K562 (cell line): Measurements from ENCODE around the gene PHYKPL. TPM values are rescaled to one million over a fixed set of nuclear protein-coding genes. Genes with fewer than 3 reads are reported as not detected.

Source experiments
- BRCA1 ChIP-seq, 2 experiments: fragments of 450-650 bp in 1 of 2; sonication (generic) in 1 of 2; formaldehyde crosslinking in 1 of 2; IDR thresholded peaks; 2 replicates each; pipeline versions ENCODE4 v1.5.0 to v1.6.1; 2017 to 2020; ENCODE audit warnings: mild to moderate bottlenecking in 1 of 2, missing genetic modification reagents in 1 of 2
- CHCHD3 ChIP-seq: fragments of 250-450 bp; sonication (Bioruptor Pico); IDR thresholded peaks from 2 replicates; pipeline ENCODE4 v2.1.2; 2022; ENCODE audit warnings: mild to moderate bottlenecking
- EP300 ChIP-seq: IDR thresholded peaks from 2 replicates; pipeline ENCODE4 v1.6.1; 2012; ENCODE audit warnings: low read length, improper control_type of control experiment
- HSF4 ChIP-seq: fragments of 250-450 bp; sonication (Bioruptor Pico); IDR thresholded peaks from 2 replicates; pipeline ENCODE4 v2.1.2; 2022; ENCODE audit warnings: mild to moderate bottlenecking, moderate library complexity, borderline replicate concordance
- ILF3 ChIP-seq: fragments of 450-650 bp; IDR thresholded peaks from 2 replicates; pipeline ENCODE4 v1.6.1; 2018; ENCODE audit warnings: antibody characterized with exemption, mild to moderate bottlenecking, moderate library complexity, borderline replicate concordance
- NFXL1 ChIP-seq: fragments of 450-650 bp; formaldehyde crosslinking; IDR thresholded peaks from 2 replicates; pipeline ENCODE4 v1.4.0; 2021; ENCODE audit warnings: mild to moderate bottlenecking
- NR3C1 ChIP-seq: sonication (generic); formaldehyde crosslinking; IDR thresholded peaks from 2 replicates; pipeline ENCODE4 v1.8.1; 2022; ENCODE audit warnings: missing genetic modification reagents
- PRMT5 ChIP-seq: sonication (generic); formaldehyde crosslinking; IDR thresholded peaks from 2 replicates; pipeline ENCODE4 v1.5.0; 2020; ENCODE audit warnings: missing genetic modification reagents
- RFX7 ChIP-seq: fragments of 250-450 bp; sonication (Bioruptor Pico); IDR thresholded peaks from 2 replicates; pipeline ENCODE4 v1.5.1; 2021; ENCODE audit warnings: mild to moderate bottlenecking
- SMAD2 ChIP-seq: fragments of 150-350 bp; IDR thresholded peaks from 2 replicates; pipeline ENCODE4 v1.6.1; 2014; ENCODE audit warnings: low read depth, mild to moderate bottlenecking, low read length
- TARDBP ChIP-seq: fragments of 450-650 bp; IDR thresholded peaks from 2 replicates; pipeline ENCODE4 v1.6.1; 2016
- TBL1XR1 ChIP-seq, 2 experiments: IDR thresholded peaks; 2 replicates each; pipeline ENCODE4 v1.6.1; 2012; ENCODE audit warnings: improper control_type of control experiment in 2 of 2, low read length in 2 of 2, mild to moderate bottlenecking in 1 of 2
- TCF3 ChIP-seq: sonication (generic); formaldehyde crosslinking; IDR thresholded peaks from 2 replicates; pipeline ENCODE4 v1.4.0; 2020; ENCODE audit warnings: mild to moderate bottlenecking, missing genetic modification reagents
- TCF7 ChIP-seq: sonication (generic); IDR thresholded peaks from 2 replicates; pipeline ENCODE4 v1.6.1; 2016; ENCODE audit warnings: antibody characterized with exemption, borderline replicate concordance
- THRAP3 ChIP-seq: fragments of 450-650 bp; IDR thresholded peaks from 2 replicates; pipeline ENCODE4 v1.6.1; 2016; ENCODE audit warnings: mild to moderate bottlenecking, inconsistent platforms, borderline replicate concordance
- ZBTB17 ChIP-seq: fragments of 450-650 bp; formaldehyde crosslinking; IDR thresholded peaks from 2 replicates; pipeline ENCODE4 v1.4.0; 2020; ENCODE audit warnings: mild to moderate bottlenecking
- ZFPM2 ChIP-seq: fragments of 250-450 bp; sonication (Bioruptor Pico); IDR thresholded peaks from 2 replicates; pipeline ENCODE4 v1.5.1; 2022; ENCODE audit warnings: mild to moderate bottlenecking
- ZKSCAN8 ChIP-seq: fragments of 200-800 bp; sonication (Bioruptor generic); IDR thresholded peaks from 2 replicates; pipeline ENCODE4 v1.6.1; 2016; ENCODE audit warnings: missing genetic modification characterization, missing compliant biosample characterization
- ZNF217 ChIP-seq: sonication (generic); formaldehyde crosslinking; IDR thresholded peaks from 2 replicates; pipeline ENCODE4 v1.8.0; 2022; ENCODE audit warnings: mild to moderate bottlenecking, missing genetic modification reagents
- ZNF3 ChIP-seq: fragments of 250-450 bp; sonication (Bioruptor Pico); IDR thresholded peaks from 2 replicates; pipeline ENCODE4 v1.5.0; 2021; ENCODE audit warnings: mild to moderate bottlenecking, moderate library complexity
- ZNF316 ChIP-seq: fragments of 450-650 bp; IDR thresholded peaks from 2 replicates; pipeline ENCODE4 v1.6.1; 2016
- ZNF347 ChIP-seq: fragments of 450-650 bp; formaldehyde crosslinking; IDR thresholded peaks from 2 replicates; pipeline ENCODE4 v1.4.0; 2020; ENCODE audit warnings: low read depth, mild to moderate bottlenecking, moderate library complexity
- ZNF444 ChIP-seq: fragments of 250-450 bp; sonication (Bioruptor Pico); IDR thresholded peaks from 2 replicates; pipeline ENCODE4 v1.4.0; 2020; ENCODE audit warnings: mild to moderate bottlenecking, moderate library complexity
- ZNF717 ChIP-seq: fragments of 250-450 bp; sonication (Bioruptor Pico); IDR thresholded peaks from 2 replicates; pipeline ENCODE4 v1.5.0; 2021
- polyA plus RNA-seq, 8 experiments: library from polyadenylated mRNA; depleted of rRNA in 4 of 8; stranded (reverse) in 5 of 8; unstranded in 3 of 8; fragments of >200 nt; fragmentation: Nextera tagmentation in 2 of 8; fragmentation: Illumina TruSeq in 1 of 8; extraction: Ambion mirVana in 2 of 8; extraction: Trizol in 1 of 8; gene quantifications; 2 replicates each; pipeline versions ENCODE4 v1.2.1 to v1.2.3, GENCODE V29; 2011 to 2014; ENCODE audit warnings: inconsistent platforms in 1 of 8, missing spikeins in 1 of 8
- total RNA-seq, 7 experiments: library from RNA; depleted of rRNA in 6 of 7; stranded (reverse); fragments of >200 nt in 6 of 7; fragmentation: Illumina TruSeq in 2 of 7; extraction: Trizol in 2 of 7; gene quantifications; 2 replicates each; pipeline versions ENCODE4 v1.2.1 to v1.2.3, GENCODE V29; 2011 to 2021; ENCODE audit warnings: low replicate concordance in 1 of 7
- TF ChIP-seq, protein P1 (sequence below): fragments of 250-450 bp; sonication (Bioruptor Pico); IDR thresholded peaks from 2 replicates; pipeline ENCODE4 v1.4.0; 2020
- TF ChIP-seq, protein P2 (sequence below): fragments of 450-650 bp; IDR thresholded peaks from 2 replicates; pipeline ENCODE4 v1.6.1; 2016
- TF ChIP-seq, protein P3 (sequence below): fragments of 450-650 bp; IDR thresholded peaks from 2 replicates; pipeline ENCODE4 v1.6.1; 2014; ENCODE audit warnings: low read depth, mild to moderate bottlenecking, moderate library complexity, borderline replicate concordance

Gene PHYKPL
- total and polyA plus RNA-seq, 9 of the 15 experiments (the other 6 are each of a cell fraction or from before 2014, with no cell fraction given): 4.7 to 34.7 (median 18.6) TPM

DNA sequence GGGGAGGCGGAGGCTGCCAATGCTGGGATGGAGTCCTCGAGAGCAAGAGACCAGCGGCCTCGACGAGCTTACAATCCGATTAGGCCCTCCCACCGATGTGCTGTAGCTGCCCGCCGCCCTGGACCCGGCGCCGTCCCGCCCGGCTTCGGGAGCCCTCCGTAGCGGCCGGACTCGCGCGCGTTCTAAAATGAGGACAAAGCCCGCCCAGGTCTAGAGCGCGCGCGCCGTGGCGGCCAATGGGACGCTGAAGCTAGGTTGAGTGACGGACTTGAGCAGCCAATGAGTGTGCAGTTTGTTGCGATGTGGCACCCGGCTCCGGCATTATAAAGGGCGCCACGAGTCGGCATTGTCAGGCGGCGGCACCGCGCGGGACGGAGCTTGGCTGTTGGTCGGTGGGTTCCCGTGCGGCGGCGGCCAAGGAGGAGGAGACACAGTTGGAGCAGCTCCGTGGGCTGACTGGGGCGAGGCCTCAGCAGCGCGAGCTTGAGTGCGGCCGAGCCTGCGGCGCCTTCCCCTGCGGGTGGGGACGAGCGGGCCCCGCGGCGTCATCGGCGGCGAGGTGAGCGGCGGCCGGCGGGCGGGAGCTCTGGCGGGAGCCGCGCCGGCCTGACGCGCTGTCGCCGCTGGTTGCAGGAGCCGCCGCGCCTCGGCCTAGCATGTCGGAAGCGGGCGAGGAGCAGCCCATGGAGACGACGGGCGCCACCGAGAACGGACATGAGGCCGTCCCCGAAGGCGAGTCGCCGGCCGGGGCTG lies 28.2 kb downstream of the PHYKPL start, which contains the start of gene HNRNPAB (continued):
- TF ChIP-seq ZNF347 (CRISPR knock-in tag) (no peak), BRCA1 (IDR thresholded peaks at IDR 0.05) (no peak), BRCA1 (CRISPR knock-in tag; IDR thresholded peaks at IDR 0.05) (no peak), TCF3 (CRISPR knock-in tag) (0 out of 2 replicates have a peak, but pooled peaks have one; percentile 12), NFXL1 (no peak), NR3C1 (CRISPR knock-in tag) (no peak), ZNF316 (0 out of 2 replicates have a peak, but pooled peaks have one; percentile 11), TARDBP (no peak), TBL1XR1 (IDR thresholded peaks at IDR 0.05; ENCODE audit: low read length in 2 of 2) (peak; percentile 22 to 35; a peak in 1 of 4 replicates), ZBTB17 (CRISPR knock-in tag) (peak; percentile 73; the same call in 1 of the 2 replicates), THRAP3 (no peak), SMAD2 (no peak), ZNF444 (no peak), ZFPM2 (CRISPR knock-in tag) (peak; percentile 23; the same call in 1 of the 2 replicates), PRMT5 (CRISPR knock-in tag) (no peak), ZNF717 (CRISPR knock-in tag) (no peak), HSF4 (CRISPR knock-in tag) (no peak), RFX7 (CRISPR knock-in tag) (no peak), CHCHD3 (0 out of 2 replicates have a peak, but pooled peaks have one; percentile 10), ZNF217 (CRISPR knock-in tag) (no peak), ZKSCAN8 (CRISPR knock-in tag) (no peak), TCF7 (peak; percentile 22; the same call in 1 of the 2 replicates), ZNF3 (CRISPR knock-in tag) (no peak), ILF3 (peak; percentile 34; the same call in 1 of the 2 replicates), EP300 (no peak)
- TF ChIP-seq, protein P1, sequence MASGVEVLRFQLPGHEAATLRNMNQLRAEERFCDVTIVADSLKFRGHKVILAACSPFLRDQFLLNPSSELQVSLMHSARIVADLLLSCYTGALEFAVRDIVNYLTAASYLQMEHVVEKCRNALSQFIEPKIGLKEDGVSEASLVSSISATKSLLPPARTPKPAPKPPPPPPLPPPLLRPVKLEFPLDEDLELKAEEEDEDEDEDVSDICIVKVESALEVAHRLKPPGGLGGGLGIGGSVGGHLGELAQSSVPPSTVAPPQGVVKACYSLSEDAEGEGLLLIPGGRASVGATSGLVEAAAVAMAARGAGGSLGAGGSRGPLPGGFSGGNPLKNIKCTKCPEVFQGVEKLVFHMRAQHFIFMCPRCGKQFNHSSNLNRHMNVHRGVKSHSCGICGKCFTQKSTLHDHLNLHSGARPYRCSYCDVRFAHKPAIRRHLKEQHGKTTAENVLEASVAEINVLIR (CRISPR knock-in tag): 0 out of 2 replicates have a peak, but pooled peaks have one; percentile 32
- TF ChIP-seq, protein P2, sequence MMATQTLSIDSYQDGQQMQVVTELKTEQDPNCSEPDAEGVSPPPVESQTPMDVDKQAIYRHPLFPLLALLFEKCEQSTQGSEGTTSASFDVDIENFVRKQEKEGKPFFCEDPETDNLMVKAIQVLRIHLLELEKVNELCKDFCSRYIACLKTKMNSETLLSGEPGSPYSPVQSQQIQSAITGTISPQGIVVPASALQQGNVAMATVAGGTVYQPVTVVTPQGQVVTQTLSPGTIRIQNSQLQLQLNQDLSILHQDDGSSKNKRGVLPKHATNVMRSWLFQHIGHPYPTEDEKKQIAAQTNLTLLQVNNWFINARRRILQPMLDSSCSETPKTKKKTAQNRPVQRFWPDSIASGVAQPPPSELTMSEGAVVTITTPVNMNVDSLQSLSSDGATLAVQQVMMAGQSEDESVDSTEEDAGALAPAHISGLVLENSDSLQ: peak; percentile 99
- TF ChIP-seq, protein P3, sequence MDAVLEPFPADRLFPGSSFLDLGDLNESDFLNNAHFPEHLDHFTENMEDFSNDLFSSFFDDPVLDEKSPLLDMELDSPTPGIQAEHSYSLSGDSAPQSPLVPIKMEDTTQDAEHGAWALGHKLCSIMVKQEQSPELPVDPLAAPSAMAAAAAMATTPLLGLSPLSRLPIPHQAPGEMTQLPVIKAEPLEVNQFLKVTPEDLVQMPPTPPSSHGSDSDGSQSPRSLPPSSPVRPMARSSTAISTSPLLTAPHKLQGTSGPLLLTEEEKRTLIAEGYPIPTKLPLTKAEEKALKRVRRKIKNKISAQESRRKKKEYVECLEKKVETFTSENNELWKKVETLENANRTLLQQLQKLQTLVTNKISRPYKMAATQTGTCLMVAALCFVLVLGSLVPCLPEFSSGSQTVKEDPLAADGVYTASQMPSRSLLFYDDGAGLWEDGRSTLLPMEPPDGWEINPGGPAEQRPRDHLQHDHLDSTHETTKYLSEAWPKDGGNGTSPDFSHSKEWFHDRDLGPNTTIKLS: peak; percentile 73; the same call in 1 of the 2 replicates
